Measurements from ENCODE around the gene PTBP2.

Gene PTBP2

GRCh38 chr1:96815914-96816313 lies 94.3 kb downstream of the PTBP2 start:
- no peak for DNase-seq (ENCODE audit: insufficient read length, low spot score)
- FAIRE-seq = no peak

- DNase-seq (ENCODE audit: insufficient read length, low spot score) = no peak
- no peak for FAIRE-seq
Observed at GRCh38 chr1:96820107-96820506, 98.5 kb downstream of the PTBP2 start.

- DNase-seq (ENCODE audit: insufficient read length, low spot score) = no peak
- no peak for FAIRE-seq
Observed at GRCh38 chr1:96820671-96821070, 99.1 kb downstream of the PTBP2 start.

- FAIRE-seq (no peak), DNase-seq (ENCODE audit: insufficient read length, low spot score) (no peak)
Observed at GRCh38 chr1:96825231-96825630, 103.6 kb downstream of the PTBP2 start.

- no peak for DNase-seq (ENCODE audit: insufficient read length, low spot score)
- no peak for FAIRE-seq
Observed at GRCh38 chr1:96825950-96826576, 104.5 kb downstream of the PTBP2 start.

DNA sequence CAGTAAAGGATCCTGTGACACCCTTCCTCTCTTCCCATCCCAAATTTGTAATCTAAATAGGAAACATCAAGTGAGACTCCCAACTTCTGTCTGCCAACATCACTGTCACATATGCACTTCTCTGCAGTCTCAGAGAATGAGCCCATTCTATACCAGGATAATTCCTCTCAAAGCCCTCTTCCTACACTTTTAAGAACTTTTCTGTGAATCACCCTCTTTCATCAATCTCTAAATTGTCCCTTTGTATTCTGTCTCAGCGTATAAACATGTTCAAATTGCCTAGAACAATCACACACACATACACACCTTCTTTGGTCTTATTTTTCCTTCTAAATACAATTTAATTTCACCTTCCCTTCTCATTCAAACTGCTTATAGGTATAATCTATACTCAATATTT lies 111.8 kb downstream of the PTBP2 start:
- DNase-seq (ENCODE audit: insufficient read length, low spot score) (no peak), FAIRE-seq (no peak)

- DNase-seq (ENCODE audit: insufficient read length, low spot score) (no peak), FAIRE-seq (no peak)
Observed at GRCh38 chr1:96834986-96835385, 113.4 kb downstream of the PTBP2 start.

GRCh38 chr1:96837057-96837780 lies 115.6 kb downstream of the PTBP2 start:
- FAIRE-seq (no peak), DNase-seq (ENCODE audit: insufficient read length, low spot score) (no peak)

DNA sequence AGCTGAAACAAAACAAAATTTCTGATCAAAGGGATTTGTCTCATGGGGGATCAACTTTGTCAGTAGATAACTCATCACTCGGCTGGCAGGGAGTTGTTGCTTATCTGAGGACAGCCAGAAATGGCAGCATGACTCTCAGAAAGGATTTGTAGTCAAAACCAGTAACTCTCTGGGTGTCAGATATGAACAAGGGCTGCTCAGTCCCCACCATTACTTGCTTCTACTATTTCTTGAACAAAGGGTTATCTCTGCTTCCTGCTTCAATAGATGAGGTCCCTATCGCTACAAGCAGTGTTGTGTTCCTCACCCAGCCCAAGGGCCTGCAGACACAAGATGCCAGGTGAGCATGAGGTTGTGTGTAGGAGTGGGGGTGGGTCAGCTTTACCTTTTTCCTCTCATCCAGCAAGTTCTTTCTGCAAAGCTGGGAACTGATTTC lies 116.2 kb downstream of the PTBP2 start:
- FAIRE-seq (no peak), DNase-seq (ENCODE audit: insufficient read length, low spot score) (no peak)

DNA sequence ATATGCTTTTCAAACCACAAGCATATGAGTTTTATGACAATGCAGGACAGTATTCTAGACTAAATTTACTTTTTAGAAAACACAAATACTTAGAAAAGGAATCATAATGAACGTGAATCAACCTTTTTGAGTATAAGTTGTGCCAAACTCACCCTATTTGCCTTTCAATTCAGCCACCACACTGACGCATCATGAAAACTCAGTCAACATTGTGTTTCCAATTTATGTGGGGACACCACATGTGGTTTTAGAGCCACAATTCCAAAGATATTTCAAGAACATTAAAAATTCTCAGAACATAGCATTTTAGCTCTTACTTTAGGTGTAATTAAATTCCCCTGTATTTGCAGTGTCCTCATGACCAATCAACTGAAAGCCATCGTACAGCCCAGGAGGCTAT lies 118.8 kb downstream of the PTBP2 start:
- FAIRE-seq (no peak), DNase-seq (ENCODE audit: insufficient read length, low spot score) (no peak)

DNA sequence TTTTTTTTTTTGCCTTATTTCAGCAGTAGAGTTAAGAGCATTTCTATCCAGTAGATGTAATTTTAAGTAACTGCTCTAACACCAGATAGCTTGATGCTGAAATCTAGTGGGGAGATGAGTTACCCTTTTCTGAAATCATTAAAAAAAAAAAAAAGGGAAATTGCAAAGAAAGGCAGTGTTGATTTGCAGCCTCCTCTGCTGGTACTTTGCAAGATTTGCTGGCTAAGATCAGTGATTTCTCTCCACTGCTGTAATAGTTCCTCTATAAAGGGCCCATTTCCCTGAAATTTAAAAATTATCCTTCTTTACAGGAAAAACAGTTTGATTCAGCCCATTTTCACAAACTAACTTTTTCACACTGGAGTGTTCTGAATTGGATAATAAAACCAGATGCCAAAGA lies 120.6 kb downstream of the PTBP2 start:
- DNase-seq (ENCODE audit: insufficient read length, low spot score) (no peak), FAIRE-seq (no peak)

DNA sequence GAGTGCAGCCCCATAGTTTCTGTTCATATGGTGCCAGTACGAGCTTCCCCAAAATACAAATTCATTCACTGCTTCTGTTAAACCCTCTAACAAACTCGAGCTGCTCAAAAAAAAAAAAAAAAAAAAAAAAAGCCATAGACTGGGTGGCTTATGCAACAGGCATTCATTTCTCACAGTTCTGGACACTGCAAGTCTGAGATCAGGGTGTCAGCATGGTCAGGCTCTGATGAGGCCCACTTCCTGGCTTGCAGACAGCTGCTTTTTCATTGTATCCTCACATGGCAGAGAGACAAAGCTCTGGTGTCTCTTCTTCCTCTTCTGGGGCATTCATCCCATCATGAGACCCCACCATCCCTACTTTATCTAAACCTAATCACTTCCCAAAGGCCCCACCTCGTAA lies 121.6 kb downstream of the PTBP2 start:
- DNase-seq (ENCODE audit: insufficient read length, low spot score) = no peak
- FAIRE-seq = no peak

DNA sequence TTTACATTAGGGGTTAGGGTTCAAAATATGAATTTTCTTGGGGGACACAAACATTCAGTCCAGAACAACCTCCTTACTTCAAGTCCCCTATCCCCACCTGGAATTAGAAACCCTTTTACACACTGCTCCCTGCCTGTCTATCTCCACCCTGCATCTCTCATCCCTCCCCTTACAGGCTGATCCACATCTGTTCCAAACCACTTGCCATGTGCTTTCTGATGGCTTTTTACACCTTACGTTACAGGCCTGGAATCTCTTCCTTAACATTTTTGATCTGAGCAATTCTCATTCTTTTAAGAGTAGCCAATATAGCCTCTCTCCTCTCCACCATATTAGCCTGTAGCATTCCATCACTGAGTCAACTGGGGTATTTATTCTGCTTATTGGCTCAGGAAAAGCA lies 122.0 kb downstream of the PTBP2 start:
- no peak for DNase-seq (ENCODE audit: insufficient read length, low spot score)
- no peak for FAIRE-seq

DNA sequence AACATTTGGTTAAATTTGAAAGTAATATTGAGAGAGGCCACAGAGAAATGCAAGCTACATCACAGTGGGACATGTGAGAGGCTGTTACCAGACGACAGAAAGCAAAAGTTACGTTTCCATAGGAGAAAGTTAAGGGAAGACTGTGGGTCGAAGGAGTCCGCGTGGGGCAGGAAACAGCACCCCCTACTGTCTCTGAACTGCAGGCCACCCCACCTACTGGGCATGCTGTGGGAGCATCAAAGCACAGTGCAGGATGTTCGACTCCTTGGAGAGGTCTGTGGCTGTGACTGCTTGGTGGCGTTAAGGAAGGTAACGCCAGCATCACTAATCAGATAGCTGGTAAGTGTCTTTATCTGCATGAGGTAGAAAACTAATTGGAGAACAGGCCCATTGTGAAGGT lies 123.9 kb downstream of the PTBP2 start:
- DNase-seq (ENCODE audit: insufficient read length, low spot score) = peak; percentile 18
- peak; percentile 40 for FAIRE-seq

DNA sequence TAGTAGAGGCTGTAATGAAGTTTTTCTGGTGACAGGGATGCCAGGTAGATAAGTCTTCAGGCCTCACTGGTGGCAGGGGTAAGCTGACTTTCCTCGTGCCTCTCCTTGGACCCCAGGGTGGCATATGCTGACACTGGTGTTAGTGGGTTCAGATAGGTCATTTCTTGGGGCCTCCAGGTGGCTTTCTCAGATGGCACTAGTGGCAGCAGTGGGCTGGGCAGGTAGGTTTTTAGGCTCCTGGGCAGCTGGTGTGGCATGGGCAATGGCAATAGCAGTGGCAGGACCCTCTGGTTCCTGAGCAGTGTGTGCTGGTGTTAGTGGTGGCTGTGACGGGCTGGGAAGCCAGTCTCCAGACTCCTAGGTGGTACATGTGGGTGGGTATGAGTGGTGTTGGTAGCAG lies 140.3 kb downstream of the PTBP2 start:
- FAIRE-seq = no peak
- DNase-seq (ENCODE audit: insufficient read length, low spot score) = no peak

GRCh38 chr1:96863449-96863848 lies 141.9 kb downstream of the PTBP2 start:
- no peak for DNase-seq (ENCODE audit: insufficient read length, low spot score)
- no peak for FAIRE-seq

Measured in GM19239 (cell line).